Left ventricle myocardium inferior (tissue), 1 donor: ENCODE data around the gene MET. TPM values are rescaled to one million over a fixed set of nuclear protein-coding genes. Genes with fewer than 3 reads are reported as not detected.

Experiments used
- DNase-seq: peaks from one replicate; pipeline ENCODE4 v3.0.0-alpha.2; 2020
- H3K27ac ChIP-seq: fragments of 200-600 bp; replicated peaks from 2 replicates; pipeline ENCODE4 v1.8.0; 2021
- H3K27me3 ChIP-seq: fragments of 200-600 bp; 2 replicates; pipeline ENCODE4 v1.8.0; 2021; ENCODE audit warnings: low read depth
- H3K36me3 ChIP-seq: fragments of 200-600 bp; 2 replicates; pipeline ENCODE4 v1.8.0; 2021
- H3K4me1 ChIP-seq: fragments of 200-600 bp; 2 replicates; pipeline ENCODE4 v1.8.0; 2021
- H3K4me3 ChIP-seq: fragments of 200-600 bp; 2 replicates; pipeline ENCODE4 v1.8.0; 2021; ENCODE audit warnings: mild to moderate bottlenecking, moderate library complexity
- H3K9me3 ChIP-seq: fragments of 200-600 bp; replicated peaks from 2 replicates; pipeline ENCODE4 v1.8.0; 2021
- CTCF ChIP-seq: fragments of 200-600 bp; IDR thresholded peaks from 2 replicates; pipeline ENCODE4 v1.8.0; 2021; ENCODE audit warnings: antibody characterized with exemption, mild to moderate bottlenecking, borderline replicate concordance
- intact Hi-C: fragments of 100-400 bp; cut with micrococcal nuclease; formaldehyde crosslinking; loops from one replicate; pipeline ENCODE4 v1.11.0; 2022
- total RNA-seq: library from RNA; stranded (reverse); fragmentation: NEBNext Ultra II Directional; extraction: Animal tissue kit (Norgen Biotek cat#: 25700); gene quantifications from one replicate; pipeline ENCODE4 v1.2.1, GENCODE V29; 2021
- donor health status: DM: no; HTN: yes; CAD: no; lungs with severe emphysema.

The MET gene
- total RNA-seq, 1 donor from 2014 or later = 13.1 TPM

- peaks cover 7% of the 10 kb centered on the region for H3K36me3 ChIP-seq
- H3K4me1 ChIP-seq = no peaks in the 10 kb centered on the region
- H3K9me3 ChIP-seq = no peaks in the 10 kb centered on the region
- no peak for DNase-seq
- no peak for TF ChIP-seq CTCF
- H3K27me3 ChIP-seq = no peaks in the 10 kb centered on the region
- H3K27ac ChIP-seq = no peak overlapping the region
- intact Hi-C loops = no loop called here
- H3K4me3 ChIP-seq = no peak overlapping the region
Measured at GRCh38 chr7:116736927-116737715, 65.1 kb downstream of the MET start.

DNA sequence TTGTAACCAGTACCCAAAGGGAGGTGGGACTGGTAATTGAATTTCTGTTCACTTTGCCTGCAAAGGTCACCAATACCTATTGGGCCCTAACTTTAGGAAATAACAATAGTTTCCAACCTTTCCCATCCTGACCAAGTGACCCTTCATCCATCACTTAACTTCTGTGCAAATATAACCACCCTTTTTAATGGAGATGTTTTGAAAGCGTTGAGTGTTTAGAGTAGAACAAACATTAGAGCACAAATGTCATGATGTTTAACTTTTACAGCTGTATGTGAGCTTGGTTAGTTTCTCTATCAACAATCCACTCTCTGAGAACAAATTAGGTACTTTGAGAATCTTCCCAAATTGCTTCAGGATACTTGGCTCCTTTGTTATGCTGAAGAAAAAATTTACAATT, 66.4 kb downstream of the MET start:
- H3K27ac ChIP-seq = no peak overlapping the region

DNA sequence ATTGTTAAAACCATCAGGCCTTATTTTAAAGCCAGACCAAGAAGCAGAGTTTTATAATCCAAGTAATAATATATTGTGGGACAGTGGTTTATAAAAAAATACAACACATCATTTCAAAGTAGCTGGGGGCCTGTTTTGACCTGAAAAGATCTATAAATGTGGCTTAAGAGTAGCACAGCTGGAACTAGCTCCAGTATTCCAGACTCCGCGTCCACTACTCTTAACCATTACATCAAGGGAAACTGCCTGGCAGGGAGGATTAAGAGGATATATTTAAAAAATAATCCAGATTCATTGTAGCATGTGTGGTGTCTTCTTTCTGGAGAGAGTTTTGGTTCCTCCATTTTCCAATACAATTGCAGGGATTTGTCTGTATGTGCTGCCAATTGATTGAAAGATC, 67.3 kb downstream of the MET start:
- Histone ChIP-seq H3K9me3 (no peaks in the 10 kb centered on the region), H3K27ac (no peak overlapping the region), H3K4me1 (no peaks in the 10 kb centered on the region), H3K4me3 (no peak overlapping the region), H3K27me3 (no peaks in the 10 kb centered on the region), H3K36me3 (peaks cover 7% of the 10 kb centered on the region)
- TF ChIP-seq CTCF = no peak
- DNase-seq = no peak
- intact Hi-C loops = no loop called here

More for the DNA sequence above, 66.4 kb downstream of the MET start:
- no peak overlapping the region for H3K4me3 ChIP-seq
- peaks cover 7% of the 10 kb centered on the region for H3K36me3 ChIP-seq
- TF ChIP-seq CTCF = no peak
- no peak for DNase-seq
- intact Hi-C loops = no loop called here
- H3K4me1 ChIP-seq = no peaks in the 10 kb centered on the region
- no peaks in the 10 kb centered on the region for H3K9me3 ChIP-seq
- H3K27me3 ChIP-seq = no peaks in the 10 kb centered on the region

DNA sequence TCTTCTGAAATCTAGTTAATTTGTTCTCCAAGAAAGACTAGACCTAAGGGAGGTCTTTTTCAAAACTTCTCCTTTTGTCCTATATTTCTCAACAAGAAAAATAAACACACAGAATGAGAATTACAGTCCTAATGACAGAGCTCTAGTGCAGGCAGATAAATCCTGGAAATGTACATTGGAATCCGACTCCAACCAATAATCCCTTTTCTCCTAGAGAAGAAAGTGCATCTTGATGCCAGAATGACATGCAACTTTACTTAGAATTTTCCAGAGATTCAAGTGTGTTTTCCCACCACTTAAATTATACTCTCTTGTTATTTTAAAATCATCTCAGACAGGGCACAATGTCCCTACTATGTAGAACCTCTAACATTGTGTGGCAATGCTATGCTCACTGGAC, 68.2 kb downstream of the MET start:
- Histone ChIP-seq H3K27ac (no peak overlapping the region), H3K4me1 (no peaks in the 10 kb centered on the region), H3K9me3 (no peaks in the 10 kb centered on the region), H3K27me3 (no peaks in the 10 kb centered on the region), H3K36me3 (peaks cover 7% of the 10 kb centered on the region), H3K4me3 (no peak overlapping the region)
- no peak for TF ChIP-seq CTCF
- DNase-seq = no peak
- intact Hi-C loops = no loop called here

- no peak overlapping the region for H3K4me3 ChIP-seq
- no peaks in the 10 kb centered on the region for H3K4me1 ChIP-seq
- H3K9me3 ChIP-seq = no peaks in the 10 kb centered on the region
- H3K36me3 ChIP-seq = peaks cover 7% of the 10 kb centered on the region
- intact Hi-C loops = no loop called here
- H3K27me3 ChIP-seq = no peaks in the 10 kb centered on the region
- no peak for DNase-seq
- no peak overlapping the region for H3K27ac ChIP-seq
- no peak for TF ChIP-seq CTCF
Measured at GRCh38 chr7:116740755-116741462, 68.9 kb downstream of the MET start.
